Measurements from ENCODE around the gene TP53BP2. TPM values are rescaled to one million over a fixed set of nuclear protein-coding genes. Genes with fewer than 3 reads are reported as not detected.

TP53BP2 gene
- total RNA-seq, 1 experiment from 2014 or later: 38.2 TPM

GRCh38 chr1:223853275-223853674, 7.5 kb upstream of the TP53BP2 start:
- H4K20me1 ChIP-seq (ENCODE audit: insufficient read depth): no peaks in the 10 kb centered on the region
- TF ChIP-seq ATF3 (IDR thresholded peaks at IDR 0.05): no peak
- no peak for TF ChIP-seq SRF (IDR thresholded peaks at IDR 0.05; ENCODE audit: low read depth)
- TF ChIP-seq JUND (IDR thresholded peaks at IDR 0.05): no peak
- no peak for TF ChIP-seq CTCF (IDR thresholded peaks at IDR 0.05 in 2 of 3, conservative IDR thresholded peaks at IDR 0.05 in 1 of 3; ENCODE audit: borderline replicate concordance in 1 of 3, insufficient read depth in 1 of 3, low read depth in 2 of 3, low read length in 2 of 3)
- TF ChIP-seq EZH2phosphoT487 (IDR thresholded peaks at IDR 0.05; ENCODE audit: borderline replicate concordance): no peak
- H3K9me2 ChIP-seq (ENCODE audit: insufficient read depth): no peaks in the 10 kb centered on the region
- no peak overlapping the region for H3K27ac ChIP-seq (ENCODE audit: low read depth, low read length)
- no peak overlapping the region for H3K4me3 ChIP-seq (replicated peaks in 1 of 2; ENCODE audit: low read depth in 1 of 2, low read length in 2 of 2)
- H3K36me3 ChIP-seq (ENCODE audit: control insufficient read depth in 1 of 2, insufficient read depth in 2 of 2, low read length in 2 of 2): no peaks in the 10 kb centered on the region
- H3K27me3 ChIP-seq (ENCODE audit: insufficient read depth, low read length): no peaks in the 10 kb centered on the region
- CTCF ChIA-PET: no interaction called here
- H3K4me2 ChIP-seq (ENCODE audit: low read length): no peak overlapping the region
- ATAC-seq (no peak), DNase-seq (ENCODE audit: low read depth, low spot score) (no peak)
- no peak overlapping the region for H3K9ac ChIP-seq (ENCODE audit: low read length)
- no TSS peak for BruUV-seq (replicated peaks)
- H3K4me1 ChIP-seq (ENCODE audit: control insufficient read depth in 1 of 2, insufficient read depth in 2 of 2, low read length in 2 of 2): no peaks in the 10 kb centered on the region
- RAD21 ChIA-PET (ENCODE audit: low non-redundant PET in 1 of 2, low total read pairs in 2 of 2, uncharacterized antibody in 2 of 2, unreplicated experiment in 2 of 2): no interaction called here
- POLR2A ChIA-PET: no interaction called here
- no peak overlapping the region for H2AFZ ChIP-seq (ENCODE audit: low read depth, low read length, poor library complexity, severe bottlenecking)
- no peaks in the 10 kb centered on the region for H3K79me2 ChIP-seq (ENCODE audit: insufficient read depth, low read length)
- intact Hi-C loops (cut with micrococcal nuclease): no loop called here
- no peaks in the 10 kb centered on the region for H3K9me3 ChIP-seq (ENCODE audit: control insufficient read depth in 1 of 2, insufficient read depth in 1 of 2, low read depth in 1 of 2, low read length in 2 of 2)

- H3K79me2 ChIP-seq (ENCODE audit: insufficient read depth, low read length): no peaks in the 10 kb centered on the region
- ChIA-PET POLR2A (no interaction called here), CTCF (no interaction called here), RAD21 (ENCODE audit: low non-redundant PET in 1 of 2, low total read pairs in 2 of 2, uncharacterized antibody in 2 of 2, unreplicated experiment in 2 of 2) (no interaction called here)
- H2AFZ ChIP-seq (ENCODE audit: low read depth, low read length, poor library complexity, severe bottlenecking): no peak overlapping the region
- no peaks in the 10 kb centered on the region for H3K27me3 ChIP-seq (ENCODE audit: insufficient read depth, low read length)
- H3K4me2 ChIP-seq (ENCODE audit: low read length): no peak overlapping the region
- H3K36me3 ChIP-seq (ENCODE audit: control insufficient read depth in 1 of 2, insufficient read depth in 2 of 2, low read length in 2 of 2): no peaks in the 10 kb centered on the region
- TF ChIP-seq RAD21 (IDR thresholded peaks at IDR 0.05; ENCODE audit: low read depth) (no peak), CTCF (IDR thresholded peaks at IDR 0.05 in 2 of 3, conservative IDR thresholded peaks at IDR 0.05 in 1 of 3; ENCODE audit: borderline replicate concordance in 1 of 3, insufficient read depth in 1 of 3, low read depth in 2 of 3, low read length in 2 of 3) (no peak), POLR2A (IDR thresholded peaks at IDR 0.05; ENCODE audit: borderline replicate concordance, extremely low read depth, insufficient read depth, insufficient read length) (no peak), JUND (IDR thresholded peaks at IDR 0.05) (no peak), CBX3 (IDR thresholded peaks at IDR 0.05; ENCODE audit: low read depth) (no peak), SP1 (IDR thresholded peaks at IDR 0.05; ENCODE audit: low read depth) (no peak), ZFX (IDR thresholded peaks at IDR 0.05) (no peak), SIN3A (IDR thresholded peaks at IDR 0.05; ENCODE audit: low read depth) (no peak), EZH2 (IDR thresholded peaks at IDR 0.05) (no peak), EZH2phosphoT487 (IDR thresholded peaks at IDR 0.05; ENCODE audit: borderline replicate concordance) (no peak), POLR2AphosphoS5 (IDR thresholded peaks at IDR 0.05; ENCODE audit: low read depth, low read length) (no peak)
- TF ChIP-seq, protein P1, sequence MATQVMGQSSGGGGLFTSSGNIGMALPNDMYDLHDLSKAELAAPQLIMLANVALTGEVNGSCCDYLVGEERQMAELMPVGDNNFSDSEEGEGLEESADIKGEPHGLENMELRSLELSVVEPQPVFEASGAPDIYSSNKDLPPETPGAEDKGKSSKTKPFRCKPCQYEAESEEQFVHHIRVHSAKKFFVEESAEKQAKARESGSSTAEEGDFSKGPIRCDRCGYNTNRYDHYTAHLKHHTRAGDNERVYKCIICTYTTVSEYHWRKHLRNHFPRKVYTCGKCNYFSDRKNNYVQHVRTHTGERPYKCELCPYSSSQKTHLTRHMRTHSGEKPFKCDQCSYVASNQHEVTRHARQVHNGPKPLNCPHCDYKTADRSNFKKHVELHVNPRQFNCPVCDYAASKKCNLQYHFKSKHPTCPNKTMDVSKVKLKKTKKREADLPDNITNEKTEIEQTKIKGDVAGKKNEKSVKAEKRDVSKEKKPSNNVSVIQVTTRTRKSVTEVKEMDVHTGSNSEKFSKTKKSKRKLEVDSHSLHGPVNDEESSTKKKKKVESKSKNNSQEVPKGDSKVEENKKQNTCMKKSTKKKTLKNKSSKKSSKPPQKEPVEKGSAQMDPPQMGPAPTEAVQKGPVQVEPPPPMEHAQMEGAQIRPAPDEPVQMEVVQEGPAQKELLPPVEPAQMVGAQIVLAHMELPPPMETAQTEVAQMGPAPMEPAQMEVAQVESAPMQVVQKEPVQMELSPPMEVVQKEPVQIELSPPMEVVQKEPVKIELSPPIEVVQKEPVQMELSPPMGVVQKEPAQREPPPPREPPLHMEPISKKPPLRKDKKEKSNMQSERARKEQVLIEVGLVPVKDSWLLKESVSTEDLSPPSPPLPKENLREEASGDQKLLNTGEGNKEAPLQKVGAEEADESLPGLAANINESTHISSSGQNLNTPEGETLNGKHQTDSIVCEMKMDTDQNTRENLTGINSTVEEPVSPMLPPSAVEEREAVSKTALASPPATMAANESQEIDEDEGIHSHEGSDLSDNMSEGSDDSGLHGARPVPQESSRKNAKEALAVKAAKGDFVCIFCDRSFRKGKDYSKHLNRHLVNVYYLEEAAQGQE (IDR thresholded peaks at IDR 0.05; ENCODE audit: low read depth): no peak
- H3K4me1 ChIP-seq (ENCODE audit: control insufficient read depth in 1 of 2, insufficient read depth in 2 of 2, low read length in 2 of 2): peaks cover 0 to 1% of the 10 kb centered on the region in 2 experiments; a peak in 1 of 4 replicates
- DNase-seq (ENCODE audit: low read depth, low spot score) (no peak), ATAC-seq (no peak)
- no peaks in the 10 kb centered on the region for H3K9me3 ChIP-seq (ENCODE audit: control insufficient read depth in 1 of 2, insufficient read depth in 1 of 2, low read depth in 1 of 2, low read length in 2 of 2)
- no peaks in the 10 kb centered on the region for H3K9me2 ChIP-seq (ENCODE audit: insufficient read depth)
- no peak overlapping the region for H3K4me3 ChIP-seq (replicated peaks in 1 of 2; ENCODE audit: low read depth in 1 of 2, low read length in 2 of 2)
- H3K27ac ChIP-seq (ENCODE audit: low read depth, low read length): no peak overlapping the region
- intact Hi-C loops (cut with micrococcal nuclease): no loop called here
- no peaks in the 10 kb centered on the region for H4K20me1 ChIP-seq (ENCODE audit: insufficient read depth)
- no peak overlapping the region for H3K9ac ChIP-seq (ENCODE audit: low read length)
- no TSS peak for BruUV-seq (replicated peaks)
Observed at GRCh38 chr1:223852337-223852736, 6.6 kb upstream of the TP53BP2 start.

Data from HCT116 (cell line).